ENCODE measurements around the gene KCNK3. TPM values are rescaled to one million over a fixed set of nuclear protein-coding genes. Genes with fewer than 3 reads are reported as not detected.

The KCNK3 gene
- total RNA-seq, 1 donor from 2014 or later = 2.7 TPM

- no peaks in the 10 kb centered on the region for H3K36me3 Mint-ChIP-seq
- peaks cover 4% of the 10 kb centered on the region for H3K4me1 Mint-ChIP-seq (ENCODE audit: unreplicated experiment)
- H3K9me3 Mint-ChIP-seq = no peaks in the 10 kb centered on the region
- no peak for TF ChIP-seq CTCF (conservative IDR thresholded peaks at IDR 0.05)
- H3K4me3 Mint-ChIP-seq = peak overlapping the region; percentile 74
- peaks cover 67% of the 10 kb centered on the region for H3K27me3 Mint-ChIP-seq
- H3K27ac Mint-ChIP-seq = no peak overlapping the region
- no peak for DNase-seq (ENCODE audit: extremely low spot score, unreplicated experiment)
Observed at GRCh38 chr2:26692897-26693849, 651 bp downstream of the KCNK3 start.

GRCh38 chr2:26694001-26694400 lies 1.5 kb downstream of the KCNK3 start:
- H3K4me3 Mint-ChIP-seq = peak overlapping the region; percentile 74
- H3K27ac Mint-ChIP-seq = no peak overlapping the region
- peaks cover 70% of the 10 kb centered on the region for H3K27me3 Mint-ChIP-seq
- H3K36me3 Mint-ChIP-seq = no peaks in the 10 kb centered on the region
- H3K9me3 Mint-ChIP-seq = no peaks in the 10 kb centered on the region
- no peak for DNase-seq (ENCODE audit: extremely low spot score, unreplicated experiment)
- no peak for TF ChIP-seq CTCF (conservative IDR thresholded peaks at IDR 0.05)
- peaks cover 4% of the 10 kb centered on the region for H3K4me1 Mint-ChIP-seq (ENCODE audit: unreplicated experiment)

GRCh38 chr2:26696351-26696816 lies 3.9 kb downstream of the KCNK3 start:
- Mint-ChIP-seq H3K4me1 (ENCODE audit: unreplicated experiment) (peaks cover 4% of the 10 kb centered on the region), H3K9me3 (no peaks in the 10 kb centered on the region), H3K27me3 (peaks cover 67% of the 10 kb centered on the region), H3K27ac (no peak overlapping the region), H3K36me3 (no peaks in the 10 kb centered on the region), H3K4me3 (no peak overlapping the region)
- no peak for DNase-seq (ENCODE audit: extremely low spot score, unreplicated experiment)
- no peak for TF ChIP-seq CTCF (conservative IDR thresholded peaks at IDR 0.05)

- H3K27me3 Mint-ChIP-seq = peaks cover 63% of the 10 kb centered on the region
- H3K36me3 Mint-ChIP-seq = no peaks in the 10 kb centered on the region
- H3K27ac Mint-ChIP-seq = no peak overlapping the region
- H3K4me1 Mint-ChIP-seq (ENCODE audit: unreplicated experiment) = peaks cover 5% of the 10 kb centered on the region
- no peaks in the 10 kb centered on the region for H3K9me3 Mint-ChIP-seq
- no peak overlapping the region for H3K4me3 Mint-ChIP-seq
- TF ChIP-seq CTCF (conservative IDR thresholded peaks at IDR 0.05) = no peak
- DNase-seq (ENCODE audit: extremely low spot score, unreplicated experiment) = no peak
Observed at GRCh38 chr2:26697425-26697824, 4.9 kb downstream of the KCNK3 start.

GRCh38 chr2:26699295-26699694 lies 6.8 kb downstream of the KCNK3 start:
- no peak for TF ChIP-seq CTCF (conservative IDR thresholded peaks at IDR 0.05)
- Mint-ChIP-seq H3K27me3 (peaks cover 52% of the 10 kb centered on the region), H3K27ac (no peak overlapping the region), H3K36me3 (no peaks in the 10 kb centered on the region), H3K4me1 (ENCODE audit: unreplicated experiment) (peaks cover 6% of the 10 kb centered on the region), H3K9me3 (no peaks in the 10 kb centered on the region), H3K4me3 (no peak overlapping the region)
- no peak for DNase-seq (ENCODE audit: extremely low spot score, unreplicated experiment)

Measured in type B pancreatic cell (in vitro differentiated cells).